ENCODE measurements around the gene MINDY2.
"Not testable (repeated sequence)": the region's sequence is repeated elsewhere in the genome, so short reads cannot be mapped to it uniquely, and the experiment has no call there.

The MINDY2 gene

DNA sequence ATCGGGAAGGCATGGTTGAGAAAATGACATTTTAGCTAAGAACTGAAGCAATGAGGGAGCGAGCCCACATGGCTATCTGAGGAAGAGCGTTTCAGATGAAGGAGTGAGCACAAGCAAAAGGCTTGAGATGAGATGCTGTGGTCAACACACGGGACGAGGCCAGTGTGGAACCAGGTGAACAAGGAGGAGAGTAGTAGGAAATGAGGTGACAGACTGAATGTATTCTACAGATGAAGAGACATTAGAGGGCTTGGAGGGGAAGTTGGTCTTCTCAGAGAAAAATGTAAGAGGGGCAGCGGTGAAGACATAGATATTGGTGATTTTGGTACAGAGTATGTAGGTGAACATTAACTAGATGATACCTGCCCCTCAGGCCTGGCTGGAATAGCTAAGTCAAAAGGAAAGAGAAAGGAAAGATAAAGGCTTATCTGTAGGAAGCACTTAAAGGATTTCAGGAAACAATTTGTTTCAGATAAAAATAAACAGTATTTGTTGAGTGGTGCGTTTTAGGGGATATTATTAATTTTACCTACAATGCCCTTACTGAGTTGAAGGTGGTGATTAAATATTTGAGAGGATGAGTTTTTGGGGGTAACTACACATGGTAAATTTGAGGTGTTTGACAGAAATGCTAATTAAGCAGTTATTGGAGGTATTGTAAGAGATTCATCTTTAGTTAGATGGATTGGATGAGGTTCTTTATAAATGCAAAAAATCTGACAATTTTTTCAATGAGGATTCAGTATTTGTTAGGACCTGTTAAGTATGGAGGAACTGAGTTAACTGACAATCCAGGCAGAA is 105.4 kb downstream of the MINDY2 start:
- no peak for FAIRE-seq

DNA sequence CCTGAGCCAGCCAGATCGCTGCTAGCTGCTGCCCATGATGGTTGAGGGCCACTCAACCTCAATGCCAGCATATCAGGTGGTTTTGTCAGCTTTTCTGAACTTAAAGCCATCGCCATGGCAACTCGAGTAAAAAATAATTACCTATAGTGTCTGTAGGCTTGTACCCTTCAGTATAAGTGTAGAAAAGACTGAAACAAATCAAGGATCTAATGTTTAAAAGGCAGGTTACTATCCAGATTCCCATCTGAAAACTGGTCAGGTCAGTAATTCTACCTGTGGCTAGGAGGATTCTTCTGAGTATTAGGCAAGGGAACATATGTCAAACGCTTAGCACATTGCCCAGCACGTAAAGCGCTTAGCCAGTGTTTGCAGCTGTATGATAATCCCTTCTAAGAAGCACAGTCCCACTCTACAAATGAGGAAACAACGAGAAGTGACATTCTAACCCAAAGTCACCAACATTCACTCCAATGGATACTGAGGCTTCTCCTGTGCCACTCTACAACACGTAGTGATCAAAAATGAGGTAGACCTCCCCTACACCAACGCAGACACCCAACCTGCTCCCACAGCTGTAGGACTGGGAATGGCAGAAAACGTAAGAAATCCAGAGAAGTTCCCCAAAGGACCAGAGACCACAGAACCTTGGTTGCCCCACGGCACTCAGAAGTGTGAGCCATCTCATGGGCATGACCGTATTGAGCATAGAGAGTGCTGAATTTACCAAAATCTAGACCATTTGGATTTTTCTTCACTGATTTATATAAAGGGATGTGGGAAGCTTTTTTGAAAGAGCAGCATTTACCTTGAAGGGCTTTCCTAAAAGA is 107.1 kb downstream of the MINDY2 start:
- DNase-seq (ENCODE audit: extremely low spot score, insufficient read length, low read depth) = no peak
- FAIRE-seq = no peak

More for the DNA sequence above, 105.4 kb downstream of the MINDY2 start:
- no peak for DNase-seq (ENCODE audit: extremely low spot score, insufficient read length, low read depth)

DNA sequence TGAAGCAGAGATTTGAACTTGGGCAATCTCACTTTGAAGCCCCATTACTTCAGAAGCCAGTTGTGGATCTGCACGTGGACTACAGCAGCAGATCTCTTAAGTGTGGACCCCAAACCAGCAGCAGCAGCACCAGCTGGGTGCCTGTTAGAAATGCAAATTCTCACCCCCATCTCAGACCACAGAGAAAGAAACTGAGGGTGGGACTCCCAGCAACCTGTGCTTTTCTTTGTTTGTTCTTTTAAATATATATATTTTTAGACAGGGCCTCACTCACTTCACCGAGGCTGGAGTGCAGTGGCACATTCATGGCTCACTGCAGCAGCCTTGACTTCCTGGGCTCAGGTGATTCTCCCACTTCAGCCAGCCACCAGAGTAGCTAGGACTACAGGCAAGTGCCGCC is 109.2 kb downstream of the MINDY2 start:
- no peak for DNase-seq (ENCODE audit: extremely low spot score, insufficient read length, low read depth)
- FAIRE-seq = no peak

DNA sequence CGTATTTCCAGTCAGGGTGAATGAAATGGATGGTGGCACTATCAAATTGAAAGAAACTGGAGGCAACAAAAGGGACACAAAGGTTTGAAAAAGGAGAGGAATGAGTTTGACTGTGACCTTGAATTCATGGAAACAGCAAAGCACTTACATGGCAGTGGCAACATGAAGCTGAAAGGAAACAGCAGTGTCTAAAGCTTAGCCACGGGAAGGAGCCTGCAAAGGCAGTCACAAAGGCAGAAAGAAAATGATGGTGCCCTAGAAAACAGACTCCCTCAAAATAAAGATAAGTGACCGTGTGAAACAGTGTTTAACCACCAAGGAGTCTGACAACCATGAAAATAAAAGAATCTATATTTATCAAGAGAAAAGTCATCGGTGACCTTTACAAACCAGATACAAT is 111.1 kb downstream of the MINDY2 start:
- DNase-seq (ENCODE audit: extremely low spot score, insufficient read length, low read depth) (no peak), FAIRE-seq (no peak)

DNA sequence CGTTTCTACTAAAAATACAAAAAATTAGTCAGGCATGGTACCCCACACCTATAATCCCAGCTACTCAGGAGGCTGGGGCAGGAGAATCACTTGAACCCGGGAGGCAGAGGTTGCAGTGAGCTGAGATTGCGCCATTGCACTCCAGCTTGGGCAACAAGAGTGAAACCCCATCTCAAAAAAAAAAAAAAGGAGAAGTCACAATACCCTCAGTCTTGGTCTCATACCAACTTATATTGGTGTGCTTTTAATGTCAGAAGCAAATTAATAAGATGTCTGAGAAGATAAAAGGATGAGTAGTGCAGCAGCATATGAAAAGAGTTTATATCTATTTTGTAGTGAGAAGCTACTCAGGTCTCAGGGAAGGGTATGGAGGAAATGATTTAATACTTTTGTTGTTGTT is 112.8 kb downstream of the MINDY2 start:
- not testable (repeated sequence) for FAIRE-seq; DNase-seq (ENCODE audit: extremely low spot score, insufficient read length, low read depth)

DNA sequence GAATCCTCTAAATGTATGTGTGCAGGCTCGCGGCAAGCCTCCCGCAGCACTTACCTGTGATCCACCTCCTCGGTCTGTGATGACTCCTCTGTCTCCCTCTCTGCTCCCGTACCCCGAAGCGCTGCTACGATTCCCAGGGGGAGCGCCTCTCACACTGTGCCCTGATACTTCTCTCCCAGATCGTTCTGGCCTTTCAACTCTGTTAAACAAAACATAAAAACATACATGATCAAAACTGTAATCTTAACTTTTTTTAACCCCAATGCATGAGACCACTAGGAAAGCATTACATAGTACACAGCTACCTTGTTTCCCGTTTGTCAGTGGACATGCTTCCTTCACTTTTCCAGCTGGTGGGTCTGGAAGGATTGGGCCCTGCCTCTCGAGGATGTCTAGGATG is 115.8 kb downstream of the MINDY2 start:
- DNase-seq (ENCODE audit: extremely low spot score, insufficient read length, low read depth) (no peak), FAIRE-seq (no peak)

DNA sequence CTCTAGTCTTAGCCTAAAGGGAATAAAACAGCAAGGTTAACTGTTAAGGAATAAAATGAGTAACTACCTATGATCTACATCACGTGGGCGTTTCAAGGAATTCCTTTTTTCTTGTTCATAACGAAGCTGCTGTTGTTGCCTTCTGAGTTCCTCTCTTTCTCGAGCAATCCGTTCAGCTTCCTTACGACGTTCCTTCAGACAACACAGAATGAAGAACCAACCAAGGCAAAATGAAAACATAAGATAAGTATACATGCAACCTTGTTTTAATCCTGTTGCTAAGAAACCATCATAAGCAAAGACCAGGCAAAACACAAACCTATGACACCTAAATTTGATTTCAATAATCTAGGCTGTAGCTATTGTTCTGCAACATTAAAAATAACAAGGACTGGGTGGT is 118.3 kb downstream of the MINDY2 start:
- FAIRE-seq (no peak), DNase-seq (ENCODE audit: extremely low spot score, insufficient read length, low read depth) (no peak)

DNA sequence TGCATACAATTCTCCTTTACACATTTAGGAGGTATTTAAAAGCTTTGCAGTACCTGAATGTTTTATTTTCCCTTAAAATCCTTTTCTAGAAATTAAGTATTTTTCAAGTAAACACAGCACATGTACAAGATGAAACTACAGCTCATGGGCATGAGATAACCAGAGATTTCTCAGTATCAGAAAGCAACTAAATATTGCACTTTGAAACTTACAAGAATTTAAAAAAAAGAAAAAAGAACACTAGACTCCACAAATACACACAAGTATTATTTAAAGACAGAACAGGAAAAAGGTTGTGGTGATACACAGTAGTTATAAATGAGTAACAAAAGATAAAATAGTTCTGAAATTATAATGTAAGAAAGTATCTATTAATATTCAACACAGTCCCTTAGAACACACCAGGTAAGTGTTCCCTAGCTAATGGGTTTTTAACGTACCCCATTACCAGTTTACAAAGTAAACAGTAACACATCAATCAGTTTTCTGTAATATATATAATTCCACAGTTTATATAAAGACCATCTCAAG is 127.1 kb downstream of the MINDY2 start:
- DNase-seq (ENCODE audit: extremely low spot score, insufficient read length, low read depth) (no peak), FAIRE-seq (no peak)

DNA sequence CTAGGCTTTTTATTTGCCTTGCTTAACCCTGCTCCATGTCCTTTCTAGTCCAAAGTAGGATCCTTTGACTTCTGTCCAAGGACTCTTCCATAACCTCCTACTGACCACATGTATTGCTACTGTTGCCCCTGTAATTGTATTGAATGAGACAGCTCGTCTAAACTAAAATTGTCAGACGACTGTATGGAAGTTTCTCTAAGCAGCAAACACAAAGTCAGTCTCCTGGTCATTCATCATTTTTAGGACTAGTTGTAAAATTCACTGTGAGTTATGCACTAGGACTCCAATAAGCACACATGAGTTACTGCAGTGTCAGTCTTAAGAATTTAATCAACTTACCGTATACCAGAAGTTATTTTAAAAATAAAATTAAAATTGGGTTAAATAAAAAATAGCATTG is 129.5 kb downstream of the MINDY2 start:
- DNase-seq (ENCODE audit: extremely low spot score, insufficient read length, low read depth) (no peak), FAIRE-seq (peak; percentile 31)

DNA sequence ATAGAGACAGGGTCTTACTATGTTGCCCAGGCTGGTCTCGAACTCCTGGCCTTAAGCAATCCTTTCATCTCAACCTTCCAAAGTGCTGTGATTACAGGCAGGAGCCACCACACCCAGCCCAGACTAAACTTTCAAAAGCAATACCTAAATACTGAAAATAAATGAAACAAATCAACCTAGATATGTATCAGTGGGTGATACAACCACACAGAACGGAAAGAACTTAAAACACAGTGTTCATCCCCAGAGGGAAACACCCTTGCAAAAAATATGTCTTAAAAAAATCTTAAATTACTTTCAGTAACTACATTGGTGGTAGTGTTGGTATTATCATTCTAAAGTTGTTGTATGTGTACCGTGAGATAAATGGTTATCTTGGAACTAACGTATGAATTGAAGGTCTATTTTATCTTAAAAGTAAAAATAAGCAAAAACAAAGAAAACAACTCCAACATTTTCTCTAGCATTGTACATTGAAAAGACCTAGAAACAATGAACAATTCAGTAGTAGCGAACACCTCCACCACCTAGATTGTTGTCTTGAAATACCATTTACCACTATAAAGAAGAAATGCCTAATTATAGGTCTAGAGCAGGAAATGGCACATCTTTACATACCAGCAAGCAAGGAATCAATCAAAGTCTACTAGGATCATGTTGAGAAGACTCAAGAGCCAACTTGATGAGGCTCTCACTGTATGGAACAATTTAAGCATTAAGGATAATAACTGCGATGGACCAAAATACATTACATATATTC is 137.6 kb downstream of the MINDY2 start:
- FAIRE-seq (no peak), DNase-seq (ENCODE audit: extremely low spot score, insufficient read length, low read depth) (no peak)

DNA sequence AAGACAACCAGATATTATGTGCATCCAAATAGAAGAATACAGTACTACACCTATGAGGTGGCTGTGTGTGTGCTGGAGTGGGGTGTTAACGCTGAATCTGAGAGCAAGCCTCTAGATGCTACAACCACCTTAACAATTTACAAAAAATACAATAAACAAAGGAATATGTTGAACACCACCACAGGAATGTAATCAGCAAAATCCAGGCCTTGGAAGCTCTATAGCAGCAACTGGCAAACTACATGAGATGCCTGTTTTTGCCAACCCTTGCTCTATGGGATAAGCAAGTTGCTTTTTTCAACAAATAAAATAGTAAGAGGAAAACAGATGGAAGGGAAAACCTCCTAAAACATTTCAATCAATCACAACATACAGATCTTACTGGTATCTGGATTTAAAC is 138.5 kb downstream of the MINDY2 start:
- DNase-seq (ENCODE audit: extremely low spot score, insufficient read length, low read depth) (no peak), FAIRE-seq (no peak)

DNA sequence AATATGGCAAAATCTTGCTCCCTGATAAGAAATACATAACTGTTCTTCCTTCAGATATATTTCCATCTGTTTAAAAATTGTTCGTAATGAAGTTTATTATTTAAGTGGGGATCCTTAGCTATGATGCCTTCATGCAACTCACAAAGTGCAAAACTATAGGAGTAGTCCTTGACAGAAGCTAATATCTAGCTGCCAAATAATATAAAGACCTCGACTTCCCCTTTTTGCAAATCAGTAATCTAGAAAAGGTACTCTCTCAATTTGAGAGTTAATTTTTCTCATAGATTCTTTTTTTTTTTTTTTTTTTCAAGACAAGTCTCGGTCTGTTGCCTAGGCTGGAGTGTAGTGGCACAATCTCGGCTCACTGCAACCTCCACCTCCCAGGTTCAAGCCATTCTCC is 139.4 kb downstream of the MINDY2 start:
- FAIRE-seq = no peak
- no peak for DNase-seq (ENCODE audit: extremely low spot score, insufficient read length, low read depth)

All from GM18507 (cell line).